Astrocyte of the cerebellum (primary cell): ENCODE results near the gene PLEKHA8.

ENCODE experiments used
- DNase-seq: peaks from one replicate; pipeline ENCODE4 v3.0.0-alpha.2; 2011; ENCODE audit warnings: low read depth
- H3K4me3 ChIP-seq: 2 replicates; pipeline ENCODE4 v1.5.1; 2011; ENCODE audit warnings: mild to moderate bottlenecking, low read depth, low read length, moderate library complexity
- in situ Hi-C: cut with HindIII; loops from 2 replicates; pipeline ENCODE4 v1.10.0; 2017; ENCODE audit warnings: low sequenced_read_pairs
- TF ChIP-seq, protein P1 (sequence below): IDR thresholded peaks from 2 replicates; pipeline ENCODE4 v1.5.1; 2012; ENCODE audit warnings: low read length, low read depth, moderate library complexity, mild to moderate bottlenecking; ENCODE audit errors: missing control alignments

The PLEKHA8 gene

DNA sequence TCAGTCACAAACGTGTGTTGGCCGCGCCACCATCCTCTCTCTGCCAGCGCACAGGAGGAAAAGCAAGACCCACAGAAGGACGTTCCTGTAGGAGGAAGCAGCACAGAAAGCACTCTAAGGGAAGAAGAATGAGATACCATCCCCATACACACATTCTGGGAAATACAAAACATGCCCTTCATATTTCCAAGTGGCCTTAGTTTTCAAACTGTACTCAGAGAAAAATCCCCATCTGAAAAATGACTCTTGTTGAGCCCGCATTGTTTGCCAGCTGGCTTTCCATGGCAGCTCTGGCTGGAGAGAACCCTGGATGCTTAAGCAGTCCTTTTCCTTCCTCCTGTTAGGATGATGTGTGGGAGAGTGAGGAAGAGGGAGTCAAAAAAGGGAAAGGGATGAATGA, 139.7 kb downstream of the PLEKHA8 start:
- TF ChIP-seq, protein P1, sequence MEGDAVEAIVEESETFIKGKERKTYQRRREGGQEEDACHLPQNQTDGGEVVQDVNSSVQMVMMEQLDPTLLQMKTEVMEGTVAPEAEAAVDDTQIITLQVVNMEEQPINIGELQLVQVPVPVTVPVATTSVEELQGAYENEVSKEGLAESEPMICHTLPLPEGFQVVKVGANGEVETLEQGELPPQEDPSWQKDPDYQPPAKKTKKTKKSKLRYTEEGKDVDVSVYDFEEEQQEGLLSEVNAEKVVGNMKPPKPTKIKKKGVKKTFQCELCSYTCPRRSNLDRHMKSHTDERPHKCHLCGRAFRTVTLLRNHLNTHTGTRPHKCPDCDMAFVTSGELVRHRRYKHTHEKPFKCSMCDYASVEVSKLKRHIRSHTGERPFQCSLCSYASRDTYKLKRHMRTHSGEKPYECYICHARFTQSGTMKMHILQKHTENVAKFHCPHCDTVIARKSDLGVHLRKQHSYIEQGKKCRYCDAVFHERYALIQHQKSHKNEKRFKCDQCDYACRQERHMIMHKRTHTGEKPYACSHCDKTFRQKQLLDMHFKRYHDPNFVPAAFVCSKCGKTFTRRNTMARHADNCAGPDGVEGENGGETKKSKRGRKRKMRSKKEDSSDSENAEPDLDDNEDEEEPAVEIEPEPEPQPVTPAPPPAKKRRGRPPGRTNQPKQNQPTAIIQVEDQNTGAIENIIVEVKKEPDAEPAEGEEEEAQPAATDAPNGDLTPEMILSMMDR, result no peak
- DNase-seq, result no peak
- no peak overlapping the region for H3K4me3 ChIP-seq
- in situ Hi-C loops, result no loop called here

DNA sequence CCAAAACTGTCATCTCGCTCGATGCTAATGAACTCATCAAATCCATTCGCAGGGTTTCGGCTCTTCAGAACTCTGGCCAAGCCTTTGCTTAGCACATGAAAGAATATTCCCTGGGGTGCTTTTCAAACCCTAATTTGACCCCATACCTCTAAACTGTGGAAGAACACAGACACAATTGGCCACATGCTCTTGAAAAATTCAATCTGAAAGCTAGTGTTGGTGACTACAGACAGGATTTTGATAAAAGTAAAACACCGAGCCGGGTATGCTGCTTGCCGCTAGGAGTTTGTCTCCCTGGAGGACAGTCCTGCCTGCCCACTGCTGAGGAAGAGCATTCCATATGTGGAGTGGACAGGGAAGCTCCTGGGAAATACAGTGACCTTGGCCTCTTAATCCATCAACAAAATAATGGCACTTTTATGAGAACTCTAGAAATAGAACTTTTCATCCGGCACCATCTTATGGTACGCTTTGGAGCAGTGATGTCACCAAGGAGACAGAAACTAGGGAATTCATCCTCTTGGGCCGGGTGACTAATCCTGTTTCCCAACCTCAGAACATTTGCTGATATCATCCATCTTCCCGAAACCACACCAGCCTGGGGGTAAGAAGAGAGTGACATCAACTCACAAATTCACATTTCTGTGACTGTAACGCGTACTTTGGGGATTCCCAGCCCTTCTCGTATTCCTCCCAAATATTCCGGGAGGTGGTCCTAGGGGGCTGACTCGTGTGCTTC, 140.8 kb downstream of the PLEKHA8 start:
- peak; percentile 76 for DNase-seq
- in situ Hi-C loops, result no loop called here
- TF ChIP-seq, protein P1, result peak; percentile 23
- no peak overlapping the region for H3K4me3 ChIP-seq

DNA sequence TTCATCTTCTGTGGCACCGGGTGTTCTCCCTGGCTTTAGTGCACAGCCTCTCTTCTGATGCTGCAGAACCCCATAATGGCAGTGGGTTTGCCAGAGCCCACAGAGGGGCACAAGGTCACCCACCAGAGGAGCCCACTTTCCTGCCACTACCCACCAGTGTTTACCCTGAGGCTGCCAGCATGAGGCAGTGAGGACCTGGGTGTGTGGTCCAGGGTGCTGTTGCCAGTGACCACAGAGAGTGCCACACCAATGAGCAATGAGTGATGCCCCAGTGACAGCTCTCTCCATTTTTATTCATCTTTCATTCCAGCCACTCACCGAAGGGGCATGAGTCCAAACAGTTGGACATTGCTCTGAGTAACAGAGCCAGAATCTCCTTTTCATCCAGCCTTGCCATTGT, 141.4 kb downstream of the PLEKHA8 start:
- no peak overlapping the region for H3K4me3 ChIP-seq
- in situ Hi-C loops, result no loop called here
- DNase-seq, result no peak

DNA sequence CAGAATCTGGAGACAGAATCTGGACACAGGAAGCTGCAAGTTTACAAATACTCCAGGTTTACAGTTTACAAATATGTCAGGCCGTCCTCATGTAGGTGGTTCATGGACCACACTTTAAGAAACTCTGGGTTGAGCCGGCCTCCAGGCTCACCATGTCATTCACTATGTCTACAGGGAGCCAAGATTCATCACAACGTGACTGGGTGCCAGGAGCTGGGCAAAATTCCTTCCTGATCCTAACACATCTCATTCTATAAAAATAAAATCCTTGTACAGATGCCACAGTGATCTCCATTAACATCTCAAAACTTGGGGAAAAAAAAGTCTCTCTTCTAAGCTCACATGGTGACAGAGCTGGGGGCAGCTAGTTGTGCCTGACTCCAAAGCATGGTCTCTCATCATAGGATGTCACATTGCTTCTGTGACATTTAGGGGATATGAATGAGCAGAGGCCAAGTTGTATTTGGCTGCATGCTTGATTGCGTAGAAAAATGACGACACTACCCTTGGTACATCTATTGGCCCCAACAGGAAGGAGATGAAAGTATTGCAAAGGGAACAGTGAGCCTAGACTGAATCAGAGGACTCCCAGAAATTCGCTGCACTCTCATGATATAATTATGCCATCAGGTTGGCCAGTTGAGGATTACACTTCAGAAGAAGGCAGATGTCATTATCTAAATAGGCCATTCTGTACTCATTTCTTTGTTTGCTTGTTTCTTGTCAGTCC, 142.4 kb downstream of the PLEKHA8 start:
- no peak overlapping the region for H3K4me3 ChIP-seq
- DNase-seq, result no peak
- in situ Hi-C loops, result no loop called here
- TF ChIP-seq, protein P1, result no peak

More for the DNA sequence above, 141.4 kb downstream of the PLEKHA8 start:
- TF ChIP-seq, protein P1, result no peak

DNA sequence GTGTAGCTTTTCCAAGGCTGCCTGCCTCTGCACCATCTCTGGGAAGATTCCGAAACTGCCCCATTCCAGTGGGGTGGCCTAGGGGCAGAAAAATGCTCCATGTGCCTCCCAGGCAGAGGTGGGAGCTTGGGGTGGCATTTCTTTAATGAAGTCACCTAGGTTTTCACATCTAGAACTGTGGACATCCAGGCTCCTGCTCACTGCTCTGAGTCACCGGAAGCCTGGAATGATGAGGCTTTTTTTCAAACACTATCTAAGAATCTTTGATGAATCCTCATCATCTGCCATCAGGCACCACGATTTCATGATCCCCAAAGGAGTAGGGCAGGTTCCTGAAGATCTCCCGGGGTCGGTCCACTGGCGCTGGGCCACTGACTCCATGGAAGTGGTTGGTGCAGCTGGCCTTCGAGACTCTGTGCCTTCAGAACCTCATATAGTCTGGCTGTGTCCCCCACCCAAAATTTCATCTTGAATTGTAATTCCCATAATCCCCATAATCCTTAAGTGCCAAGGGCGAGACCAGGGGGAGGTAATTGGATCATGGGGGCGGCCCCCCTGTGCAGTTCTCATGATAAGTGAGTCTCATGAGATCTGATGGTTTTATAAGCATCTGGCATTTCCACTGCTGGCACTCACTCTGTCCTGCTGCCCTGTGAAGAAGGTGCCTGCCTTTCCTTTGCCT, 143.7 kb downstream of the PLEKHA8 start:
- no peak for DNase-seq
- TF ChIP-seq, protein P1, result no peak
- H3K4me3 ChIP-seq, result no peak overlapping the region
- in situ Hi-C loops, result no loop called here

DNA sequence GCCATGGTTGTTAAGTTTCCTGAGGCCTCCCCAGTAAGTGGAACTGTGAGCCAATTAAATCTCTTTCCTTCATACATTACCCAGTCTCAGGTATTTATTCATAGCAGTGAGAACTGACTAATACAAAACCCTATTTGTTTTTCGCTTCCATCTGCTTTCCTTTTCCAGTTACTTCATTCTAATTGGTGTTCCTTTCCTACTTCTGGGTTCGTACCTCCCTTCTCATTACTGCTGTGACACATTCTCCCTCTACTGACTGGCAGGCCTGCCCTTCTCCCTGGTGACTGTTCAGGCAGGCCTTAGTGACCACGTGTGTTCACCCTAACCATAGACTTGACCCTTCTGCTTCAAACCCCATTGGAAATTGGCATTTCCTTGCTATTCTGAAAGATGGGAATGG, 144.2 kb downstream of the PLEKHA8 start:
- DNase-seq, result no peak
- TF ChIP-seq, protein P1, result no peak
- in situ Hi-C loops, result no loop called here
- no peak overlapping the region for H3K4me3 ChIP-seq
